ENCODE measurements around the gene TRIL. TPM values are rescaled to one million over a fixed set of nuclear protein-coding genes. Genes with fewer than 3 reads are reported as not detected.

Gene TRIL
- total and polyA plus RNA-seq, 12 donors = 0.59 to 5.9 (median 2.7) TPM

- intact Hi-C loops (cut with DNase I) = loop anchor here in 1 of 10 donors (5.0 kb wide), 1 partner anchor 1567 kb away; no protein-coding TSS in a partner anchor
- Histone ChIP-seq H3K36me3 (no peaks in the 10 kb centered on the region), H3K4me3 (no peak overlapping the region), H3K27ac (peak overlapping the region in 2 of 10 donors; percentile 36 to 54), H3K27me3 (no peaks in the 10 kb centered on the region), H3K4me1 (peaks cover 0 to 21% (median 7%) of the 10 kb centered on the region in 9 donors), H3K9me3 (peaks cover 0 to 18% (median 0%) of the 10 kb centered on the region in 11 donors)
- TF ChIP-seq CTCF (IDR thresholded peaks at IDR 0.05) = no peak
- 76 to 82% methylated on average over 3 of the region's 3 CpGs for WGBS, 2 donors
- DNase-seq = peak; percentile 30 to 39
- ATAC-seq = peak; percentile 72 to 87 (median 82)
These were observed 21.6 kb upstream of the TRIL start for GRCh38 chr7:28979776-28980175.

GRCh38 chr7:28977881-28978280, 19.8 kb upstream of the TRIL start:
- no peak for TF ChIP-seq CTCF (IDR thresholded peaks at IDR 0.05)
- DNase-seq (no peak), ATAC-seq (peak in 1 of 8 donors; percentile 11)
- Histone ChIP-seq H3K4me1 (peaks cover 0 to 10% (median 0%) of the 10 kb centered on the region in 9 donors), H3K36me3 (no peaks in the 10 kb centered on the region), H3K4me3 (no peak overlapping the region), H3K27ac (no peak overlapping the region), H3K9me3 (peaks cover 0 to 33% (median 6%) of the 10 kb centered on the region in 11 donors), H3K27me3 (no peaks in the 10 kb centered on the region)
- intact Hi-C loops (cut with DNase I) = loop anchor here in 1 of 10 donors (5.0 kb wide), 1 partner anchor 1566 kb away; no protein-coding TSS in a partner anchor
- WGBS, 2 donors = 22 to 30% methylated on average over 1 of the region's 1 CpG

GRCh38 chr7:28976022-28976421, 17.9 kb upstream of the TRIL start:
- ATAC-seq (peak in 3 of 8 donors; percentile 16 to 43 (median 22)), DNase-seq (no peak)
- intact Hi-C loops (cut with DNase I) = loop anchor here in 1 of 10 donors (5.0 kb wide), 1 partner anchor 1564 kb away; no protein-coding TSS in a partner anchor
- peaks cover 0 to 9% (median 0%) of the 10 kb centered on the region in 9 donors for H3K4me1 ChIP-seq
- peaks cover 0 to 52% (median 20%) of the 10 kb centered on the region in 11 donors for H3K9me3 ChIP-seq
- no peaks in the 10 kb centered on the region for H3K36me3 ChIP-seq
- H3K4me3 ChIP-seq = no peak overlapping the region
- 73 to 74% methylated on average over 3 of the region's 3 CpGs for WGBS, 2 donors
- H3K27ac ChIP-seq = peak overlapping the region in 1 of 10 donors; percentile 7
- no peaks in the 10 kb centered on the region for H3K27me3 ChIP-seq
- TF ChIP-seq CTCF (IDR thresholded peaks at IDR 0.05) = no peak

GRCh38 chr7:28973591-28973990, 15.5 kb upstream of the TRIL start:
- WGBS, 2 donors = 97 to 98% methylated on average over 3 of the region's 3 CpGs
- no peak for TF ChIP-seq CTCF (IDR thresholded peaks at IDR 0.05)
- no peak for DNase-seq

More at GRCh38 chr7:28973591-28973990, 15.5 kb upstream of the TRIL start:
- H3K27me3 ChIP-seq = no peaks in the 10 kb centered on the region
- peaks cover 0 to 65% (median 20%) of the 10 kb centered on the region in 11 donors for H3K9me3 ChIP-seq
- H3K4me1 ChIP-seq = no peaks in the 10 kb centered on the region
- H3K27ac ChIP-seq = no peak overlapping the region
- no peak overlapping the region for H3K4me3 ChIP-seq
- intact Hi-C loops (cut with DNase I) = no loop called here
- ATAC-seq = no peak
- H3K36me3 ChIP-seq = no peaks in the 10 kb centered on the region

Data from heart right ventricle (tissue), 16 donors.